HepG2 (cell line): ENCODE results near the gene RNLS. TPM values are rescaled to one million over a fixed set of nuclear protein-coding genes. Genes with fewer than 3 reads are reported as not detected.

ENCODE experiments used
- ATAC-seq: fragments of 200-7000 bp; cut with Tn5 transposase; 3 replicates; pipeline ENCODE4 v1.9.1; 2020; ENCODE audit warnings: mild to moderate bottlenecking, moderate library complexity
- BruUV-seq: library from RNA; stranded (reverse); fragments of 400-500 nt; replicated peaks from 2 replicates; lab custom pipeline; 2021; lab: Mats Ljungman, UMichigan
- CTCF ChIA-PET: fragments of 300-600 bp; formaldehyde crosslinking; extraction: SDS; loops from one replicate; lab custom pipeline; 2021; ENCODE audit warnings: low total read pairs, inconsistent platforms, low intra/inter-chr PET ratio; lab: Yijun Ruan, JAX
- POLR2A ChIA-PET: fragments of 350-600 bp; sonication (Branson Sonifier 250); formaldehyde crosslinking; loops from one replicate; lab custom pipeline; 2020; ENCODE audit warnings: antibody characterized with exemption, inconsistent platforms; lab: Yijun Ruan, JAX
- DNase-seq: peaks from one replicate; pipeline ENCODE4 v3.0.0-alpha.2; 2015; ENCODE audit warnings: low spot score
- FAIRE-seq: peaks from 3 replicates; lab custom pipeline; 2011; peaks lifted over from hg19 to GRCh38; lab: Jason Lieb, UNC
- H2AFZ ChIP-seq: one replicate; pipeline ENCODE4 v1.6.1; 2011; ENCODE audit warnings: low read length, inconsistent platforms
- H3K27ac ChIP-seq: fragments of 300-600 bp; 3 replicates; pipeline ENCODE4 v1.8.0; 2011; ENCODE audit warnings: mixed run types, mild to moderate bottlenecking, mixed read lengths, low read length, inconsistent platforms; ENCODE audit not compliant: insufficient read depth; ENCODE audit errors: extremely low read length
- H3K27me3 ChIP-seq, 2 experiments: fragments of 200-600 bp in 1 of 2; 2 replicates in 1 of 2; 3 replicates in 1 of 2; pipeline versions ENCODE4 v1.6.0 to v1.8.0; 2011; ENCODE audit warnings: low read length in 2 of 2, mild to moderate bottlenecking in 2 of 2, moderate library complexity in 2 of 2, inconsistent platforms in 1 of 2; ENCODE audit not compliant: insufficient read depth in 2 of 2, control insufficient read depth in 1 of 2
- H3K36me3 ChIP-seq, 2 experiments: fragments of 200-600 bp in 1 of 2; replicated peaks in 1 of 2; 2 replicates in 1 of 2; 3 replicates in 1 of 2; pipeline versions ENCODE4 v1.5.1 to v1.8.0; 2011; ENCODE audit warnings: low read length in 2 of 2, inconsistent platforms in 1 of 2; ENCODE audit not compliant: insufficient read depth in 2 of 2, control insufficient read depth in 1 of 2
- H3K4me1 ChIP-seq: 2 replicates; pipeline ENCODE4 v1.5.1; 2012; ENCODE audit warnings: low read length, inconsistent platforms; ENCODE audit not compliant: insufficient read depth
- H3K4me2 ChIP-seq: 2 replicates; pipeline ENCODE4 v1.6.0; 2011; ENCODE audit warnings: low read depth, low read length, inconsistent platforms
- H3K4me3 ChIP-seq, 3 experiments: fragments of 200-600 bp in 1 of 3; sonication (generic), shearing (Covaris generic) in 1 of 3; replicated peaks in 1 of 3; 2 replicates each; pipeline ENCODE4 v1.5.1; 2011 to 2016; ENCODE audit warnings: low read length in 3 of 3, inconsistent platforms in 2 of 3, low read depth in 2 of 3, mild to moderate bottlenecking in 2 of 3, control low read depth in 1 of 3, mixed read lengths in 1 of 3; ENCODE audit not compliant: insufficient read depth in 1 of 3
- H3K79me2 ChIP-seq: one replicate; pipeline ENCODE4 v1.6.1; 2011; ENCODE audit warnings: low read length, inconsistent platforms; ENCODE audit not compliant: insufficient read depth
- H3K9ac ChIP-seq: 2 replicates; pipeline ENCODE4 v1.6.0; 2011; ENCODE audit warnings: mild to moderate bottlenecking, low read depth, low read length, inconsistent platforms; ENCODE audit not compliant: insufficient read depth
- H3K9me3 ChIP-seq: 2 replicates; pipeline ENCODE4 v1.5.1; 2012; ENCODE audit warnings: mild to moderate bottlenecking, low read length
- H4K20me1 ChIP-seq: 2 replicates; pipeline ENCODE4 v1.6.0; 2011; ENCODE audit warnings: inconsistent platforms, mild to moderate bottlenecking, low read length, moderate library complexity; ENCODE audit not compliant: insufficient read depth
- FOXA3 ChIP-seq: IDR thresholded peaks from 2 replicates; pipeline ENCODE4 v1.6.1; 2016; ENCODE audit warnings: missing genetic modification reagents, missing compliant biosample characterization
- GABPA ChIP-seq, 2 experiments: IDR thresholded peaks; 2 replicates each; pipeline ENCODE4 v1.6.1; 2011 to 2016; ENCODE audit warnings: low read depth in 2 of 2, low read length in 1 of 2, missing biosample characterization in 1 of 2, missing genetic modification characterization in 1 of 2
- MED1 ChIP-seq: sonication (generic); formaldehyde crosslinking; IDR thresholded peaks from 2 replicates; pipeline ENCODE4 v1.4.0; 2020; ENCODE audit warnings: missing genetic modification reagents
- NFYB ChIP-seq: sonication (generic); formaldehyde crosslinking; IDR thresholded peaks from 2 replicates; pipeline ENCODE4 v1.4.0; 2020; ENCODE audit warnings: missing genetic modification reagents
- SAFB2 ChIP-seq: sonication (generic); formaldehyde crosslinking; IDR thresholded peaks from 2 replicates; pipeline ENCODE4 v1.5.1; 2020; ENCODE audit warnings: missing genetic modification reagents, low read depth, mild to moderate bottlenecking, borderline replicate concordance
- ZNF256 ChIP-seq: sonication (generic); formaldehyde crosslinking; conservative IDR thresholded peaks from 2 replicates; pipeline ENCODE4 v1.4.0; 2020; ENCODE audit warnings: missing genetic modification reagents
- ZSCAN9 ChIP-seq: IDR thresholded peaks from 2 replicates; pipeline ENCODE4 v1.6.1; 2016; ENCODE audit warnings: borderline replicate concordance
- WGBS: methylation state at CpG from one replicate; pipeline ENCODE4 v1.1.6; 2017; ENCODE audit warnings: low lambda C conversion rate; 5-methylcytosine and 5-hydroxymethylcytosine counted together
- in situ Hi-C: cut with HindIII; loops from 2 replicates; pipeline ENCODE4 v1.10.0; 2017; ENCODE audit warnings: low pct_unique_long_range_greater_than_20kb; ENCODE audit not compliant: extremely low pct_ligation_motif_present
- intact Hi-C: fragments of 100-400 bp; cut with micrococcal nuclease; formaldehyde crosslinking; loops from one replicate; pipeline ENCODE4 v1.10.0; 2022; ENCODE audit not compliant: unreplicated experiment
- polyA plus RNA-seq, 8 experiments: library from polyadenylated mRNA; depleted of rRNA in 3 of 8; stranded (reverse) in 7 of 8; unstranded in 1 of 8; fragments of >200 nt; fragmentation: Illumina TruSeq in 4 of 8; extraction: Trizol in 4 of 8; gene quantifications; 2 replicates each; pipeline versions ENCODE4 v1.2.1 to v1.2.3, GENCODE V29; 2011 to 2016; ENCODE audit warnings: low read depth in 4 of 8, missing spikeins in 1 of 8, mixed read lengths in 1 of 8; ENCODE audit not compliant: insufficient read depth in 1 of 8
- total RNA-seq, 5 experiments: library from RNA; depleted of rRNA; stranded (reverse); fragments of >200 nt; fragmentation: Illumina TruSeq; extraction: Trizol; gene quantifications; 2 replicates each; pipeline ENCODE4 v1.2.3, GENCODE V29; 2016; ENCODE audit warnings: low read depth in 1 of 5
- TF ChIP-seq, protein P1 (sequence below), 2 experiments: sonication (generic) in 1 of 2; formaldehyde crosslinking in 1 of 2; IDR thresholded peaks; 2 replicates each; pipeline versions ENCODE4 v1.4.0 to v1.6.1; 2018 to 2020; ENCODE audit warnings: missing genetic modification reagents in 2 of 2, borderline replicate concordance in 1 of 2, low read depth in 1 of 2, mild to moderate bottlenecking in 1 of 2, missing biosample characterization in 1 of 2
- TF ChIP-seq, protein P2 (sequence below), 2 experiments: IDR thresholded peaks; 2 replicates each; pipeline ENCODE4 v1.6.1; 2011 to 2012; ENCODE audit warnings: low read length in 2 of 2, borderline replicate concordance in 1 of 2, low read depth in 1 of 2, mild to moderate bottlenecking in 1 of 2, moderate library complexity in 1 of 2
- TF ChIP-seq, protein P3 (sequence below): sonication (generic); formaldehyde crosslinking; IDR thresholded peaks from 2 replicates; pipeline ENCODE4 v1.4.0; 2020; ENCODE audit warnings: missing genetic modification reagents
- TF ChIP-seq, protein P4 (sequence below): sonication (generic); formaldehyde crosslinking; IDR thresholded peaks from 2 replicates; pipeline ENCODE4 v1.9.0; 2021; ENCODE audit warnings: missing genetic modification reagents, mild to moderate bottlenecking, borderline replicate concordance
- TF ChIP-seq, protein P5 (sequence below): IDR thresholded peaks from 2 replicates; pipeline ENCODE4 v1.6.1; 2016; ENCODE audit warnings: mild to moderate bottlenecking

The RNLS gene
- total and polyA plus RNA-seq, 2 of the 13 experiments (the other 11 are each of a cell fraction or from before 2014, with no cell fraction given): not detected

DNA sequence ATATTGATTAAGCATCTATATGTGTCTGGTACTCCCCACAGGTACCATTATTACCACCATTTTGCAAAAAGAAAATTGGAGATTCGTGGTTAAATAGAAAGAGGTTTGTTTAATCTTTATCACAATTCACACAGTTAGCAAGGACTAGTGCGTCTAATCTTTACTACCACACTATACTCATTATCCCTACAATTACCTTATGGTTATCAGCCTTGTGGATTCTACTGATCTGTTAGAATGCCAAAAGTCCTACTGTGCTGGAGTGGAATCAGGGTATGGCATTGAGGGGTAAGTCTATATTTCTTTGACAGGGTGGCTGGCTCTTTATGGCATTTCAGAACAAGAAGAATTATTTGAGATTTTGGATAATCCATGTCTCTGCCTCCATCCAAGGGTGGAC is 156.1 kb downstream of the RNLS start (continued):
- no peak for TF ChIP-seq SAFB2 (CRISPR knock-in tag)
- TF ChIP-seq, protein P1, sequence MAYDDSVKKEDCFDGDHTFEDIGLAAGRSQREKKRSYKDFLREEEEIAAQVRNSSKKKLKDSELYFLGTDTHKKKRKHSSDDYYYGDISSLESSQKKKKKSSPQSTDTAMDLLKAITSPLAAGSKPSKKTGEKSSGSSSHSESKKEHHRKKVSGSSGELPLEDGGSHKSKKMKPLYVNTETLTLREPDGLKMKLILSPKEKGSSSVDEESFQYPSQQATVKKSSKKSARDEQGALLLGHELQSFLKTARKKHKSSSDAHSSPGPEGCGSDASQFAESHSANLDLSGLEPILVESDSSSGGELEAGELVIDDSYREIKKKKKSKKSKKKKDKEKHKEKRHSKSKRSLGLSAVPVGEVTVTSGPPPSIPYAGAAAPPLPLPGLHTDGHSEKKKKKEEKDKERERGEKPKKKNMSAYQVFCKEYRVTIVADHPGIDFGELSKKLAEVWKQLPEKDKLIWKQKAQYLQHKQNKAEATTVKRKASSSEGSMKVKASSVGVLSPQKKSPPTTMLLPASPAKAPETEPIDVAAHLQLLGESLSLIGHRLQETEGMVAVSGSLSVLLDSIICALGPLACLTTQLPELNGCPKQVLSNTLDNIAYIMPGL (CRISPR knock-in tag; IDR thresholded peaks at IDR 0.05; ENCODE audit: borderline replicate concordance in 1 of 2, low read depth in 1 of 2): no peak
- TF ChIP-seq ZSCAN9 (CRISPR knock-in tag): no peak
- TF ChIP-seq GABPA (IDR thresholded peaks at IDR 0.05; ENCODE audit: low read depth, low read length): no peak
- no peak for TF ChIP-seq GABPA (CRISPR knock-in tag; IDR thresholded peaks at IDR 0.05; ENCODE audit: low read depth)
- TF ChIP-seq FOXA3 (CRISPR knock-in tag): no peak
- TF ChIP-seq, all 625 proteins: peak for 0

DNA sequence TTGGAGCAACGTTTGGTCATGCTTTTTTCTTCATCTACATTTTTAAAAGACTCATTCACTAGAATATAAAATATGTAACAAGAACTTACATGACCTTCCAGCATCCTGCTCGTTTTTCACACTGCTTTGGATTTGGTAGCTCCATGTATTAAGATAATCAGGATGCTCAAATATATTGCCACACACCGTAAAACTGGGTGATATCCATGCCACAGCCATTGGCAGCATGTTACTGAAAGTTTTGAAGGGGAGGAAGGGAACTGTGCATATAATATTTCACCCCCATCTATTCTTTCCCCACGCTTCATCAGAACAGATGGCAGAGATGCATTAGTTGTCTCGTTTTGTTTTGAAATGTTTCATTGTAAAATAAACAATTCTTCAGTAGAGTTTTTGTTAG is 158.2 kb downstream of the RNLS start:
- ChIA-PET POLR2A (no interaction called here), CTCF (no interaction called here)
- Histone ChIP-seq H3K27ac (no peak overlapping the region), H3K4me1 (no peaks in the 10 kb centered on the region), H3K9ac (no peak overlapping the region), H3K36me3 (no peaks in the 10 kb centered on the region), H4K20me1 (no peaks in the 10 kb centered on the region), H3K27me3 (no peaks in the 10 kb centered on the region), H2AFZ (no peak overlapping the region), H3K79me2 (no peaks in the 10 kb centered on the region), H3K4me3 (no peak overlapping the region), H3K9me3 (no peaks in the 10 kb centered on the region), H3K4me2 (no peak overlapping the region)
- in situ Hi-C loops: no loop called here
- DNase-seq (no peak), FAIRE-seq (no peak), ATAC-seq (no peak)
- intact Hi-C loops: no loop called here
- no TSS peak for BruUV-seq
- WGBS: 2% methylated on average over 5 of the region's 5 CpGs
- TF ChIP-seq ZNF256 (CRISPR knock-in tag) (no peak), NFYB (CRISPR knock-in tag) (no peak), MED1 (CRISPR knock-in tag) (no peak)
- TF ChIP-seq, protein P2, sequence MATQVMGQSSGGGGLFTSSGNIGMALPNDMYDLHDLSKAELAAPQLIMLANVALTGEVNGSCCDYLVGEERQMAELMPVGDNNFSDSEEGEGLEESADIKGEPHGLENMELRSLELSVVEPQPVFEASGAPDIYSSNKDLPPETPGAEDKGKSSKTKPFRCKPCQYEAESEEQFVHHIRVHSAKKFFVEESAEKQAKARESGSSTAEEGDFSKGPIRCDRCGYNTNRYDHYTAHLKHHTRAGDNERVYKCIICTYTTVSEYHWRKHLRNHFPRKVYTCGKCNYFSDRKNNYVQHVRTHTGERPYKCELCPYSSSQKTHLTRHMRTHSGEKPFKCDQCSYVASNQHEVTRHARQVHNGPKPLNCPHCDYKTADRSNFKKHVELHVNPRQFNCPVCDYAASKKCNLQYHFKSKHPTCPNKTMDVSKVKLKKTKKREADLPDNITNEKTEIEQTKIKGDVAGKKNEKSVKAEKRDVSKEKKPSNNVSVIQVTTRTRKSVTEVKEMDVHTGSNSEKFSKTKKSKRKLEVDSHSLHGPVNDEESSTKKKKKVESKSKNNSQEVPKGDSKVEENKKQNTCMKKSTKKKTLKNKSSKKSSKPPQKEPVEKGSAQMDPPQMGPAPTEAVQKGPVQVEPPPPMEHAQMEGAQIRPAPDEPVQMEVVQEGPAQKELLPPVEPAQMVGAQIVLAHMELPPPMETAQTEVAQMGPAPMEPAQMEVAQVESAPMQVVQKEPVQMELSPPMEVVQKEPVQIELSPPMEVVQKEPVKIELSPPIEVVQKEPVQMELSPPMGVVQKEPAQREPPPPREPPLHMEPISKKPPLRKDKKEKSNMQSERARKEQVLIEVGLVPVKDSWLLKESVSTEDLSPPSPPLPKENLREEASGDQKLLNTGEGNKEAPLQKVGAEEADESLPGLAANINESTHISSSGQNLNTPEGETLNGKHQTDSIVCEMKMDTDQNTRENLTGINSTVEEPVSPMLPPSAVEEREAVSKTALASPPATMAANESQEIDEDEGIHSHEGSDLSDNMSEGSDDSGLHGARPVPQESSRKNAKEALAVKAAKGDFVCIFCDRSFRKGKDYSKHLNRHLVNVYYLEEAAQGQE (IDR thresholded peaks at IDR 0.05; ENCODE audit: borderline replicate concordance in 1 of 2, low read depth in 1 of 2, low read length in 2 of 2): no peak
- TF ChIP-seq, protein P3, sequence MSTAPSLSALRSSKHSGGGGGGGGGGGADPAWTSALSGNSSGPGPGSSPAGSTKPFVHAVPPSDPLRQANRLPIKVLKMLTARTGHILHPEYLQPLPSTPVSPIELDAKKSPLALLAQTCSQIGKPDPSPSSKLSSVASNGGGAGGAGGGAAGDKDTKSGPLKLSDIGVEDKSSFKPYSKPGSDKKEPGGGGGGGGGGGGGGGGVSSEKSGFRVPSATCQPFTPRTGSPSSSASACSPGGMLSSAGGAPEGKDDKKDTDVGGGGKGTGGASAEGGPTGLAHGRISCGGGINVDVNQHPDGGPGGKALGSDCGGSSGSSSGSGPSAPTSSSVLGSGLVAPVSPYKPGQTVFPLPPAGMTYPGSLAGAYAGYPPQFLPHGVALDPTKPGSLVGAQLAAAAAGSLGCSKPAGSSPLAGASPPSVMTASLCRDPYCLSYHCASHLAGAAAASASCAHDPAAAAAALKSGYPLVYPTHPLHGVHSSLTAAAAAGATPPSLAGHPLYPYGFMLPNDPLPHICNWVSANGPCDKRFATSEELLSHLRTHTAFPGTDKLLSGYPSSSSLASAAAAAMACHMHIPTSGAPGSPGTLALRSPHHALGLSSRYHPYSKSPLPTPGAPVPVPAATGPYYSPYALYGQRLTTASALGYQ (CRISPR knock-in tag): no peak
- TF ChIP-seq, protein P4, sequence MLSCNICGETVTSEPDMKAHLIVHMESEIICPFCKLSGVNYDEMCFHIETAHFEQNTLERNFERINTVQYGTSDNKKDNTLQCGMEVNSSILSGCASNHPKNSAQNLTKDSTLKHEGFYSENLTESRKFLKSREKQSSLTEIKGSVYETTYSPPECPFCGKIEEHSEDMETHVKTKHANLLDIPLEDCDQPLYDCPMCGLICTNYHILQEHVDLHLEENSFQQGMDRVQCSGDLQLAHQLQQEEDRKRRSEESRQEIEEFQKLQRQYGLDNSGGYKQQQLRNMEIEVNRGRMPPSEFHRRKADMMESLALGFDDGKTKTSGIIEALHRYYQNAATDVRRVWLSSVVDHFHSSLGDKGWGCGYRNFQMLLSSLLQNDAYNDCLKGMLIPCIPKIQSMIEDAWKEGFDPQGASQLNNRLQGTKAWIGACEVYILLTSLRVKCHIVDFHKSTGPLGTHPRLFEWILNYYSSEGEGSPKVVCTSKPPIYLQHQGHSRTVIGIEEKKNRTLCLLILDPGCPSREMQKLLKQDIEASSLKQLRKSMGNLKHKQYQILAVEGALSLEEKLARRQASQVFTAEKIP (CRISPR knock-in tag): no peak
- TF ChIP-seq, protein P5, sequence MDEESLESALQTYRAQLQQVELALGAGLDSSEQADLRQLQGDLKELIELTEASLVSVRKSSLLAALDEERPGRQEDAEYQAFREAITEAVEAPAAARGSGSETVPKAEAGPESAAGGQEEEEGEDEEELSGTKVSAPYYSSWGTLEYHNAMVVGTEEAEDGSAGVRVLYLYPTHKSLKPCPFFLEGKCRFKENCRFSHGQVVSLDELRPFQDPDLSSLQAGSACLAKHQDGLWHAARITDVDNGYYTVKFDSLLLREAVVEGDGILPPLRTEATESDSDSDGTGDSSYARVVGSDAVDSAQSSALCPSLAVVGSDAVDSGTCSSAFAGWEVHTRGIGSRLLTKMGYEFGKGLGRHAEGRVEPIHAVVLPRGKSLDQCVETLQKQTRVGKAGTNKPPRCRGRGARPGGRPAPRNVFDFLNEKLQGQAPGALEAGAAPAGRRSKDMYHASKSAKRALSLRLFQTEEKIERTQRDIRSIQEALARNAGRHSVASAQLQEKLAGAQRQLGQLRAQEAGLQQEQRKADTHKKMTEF (CRISPR knock-in tag): no peak
